ENCODE measurements around the gene KLF11. TPM values are rescaled to one million over a fixed set of nuclear protein-coding genes. Genes with fewer than 3 reads are reported as not detected.

The KLF11 gene
- total RNA-seq, 1 donor from 2014 or later = 21.1 TPM

DNA sequence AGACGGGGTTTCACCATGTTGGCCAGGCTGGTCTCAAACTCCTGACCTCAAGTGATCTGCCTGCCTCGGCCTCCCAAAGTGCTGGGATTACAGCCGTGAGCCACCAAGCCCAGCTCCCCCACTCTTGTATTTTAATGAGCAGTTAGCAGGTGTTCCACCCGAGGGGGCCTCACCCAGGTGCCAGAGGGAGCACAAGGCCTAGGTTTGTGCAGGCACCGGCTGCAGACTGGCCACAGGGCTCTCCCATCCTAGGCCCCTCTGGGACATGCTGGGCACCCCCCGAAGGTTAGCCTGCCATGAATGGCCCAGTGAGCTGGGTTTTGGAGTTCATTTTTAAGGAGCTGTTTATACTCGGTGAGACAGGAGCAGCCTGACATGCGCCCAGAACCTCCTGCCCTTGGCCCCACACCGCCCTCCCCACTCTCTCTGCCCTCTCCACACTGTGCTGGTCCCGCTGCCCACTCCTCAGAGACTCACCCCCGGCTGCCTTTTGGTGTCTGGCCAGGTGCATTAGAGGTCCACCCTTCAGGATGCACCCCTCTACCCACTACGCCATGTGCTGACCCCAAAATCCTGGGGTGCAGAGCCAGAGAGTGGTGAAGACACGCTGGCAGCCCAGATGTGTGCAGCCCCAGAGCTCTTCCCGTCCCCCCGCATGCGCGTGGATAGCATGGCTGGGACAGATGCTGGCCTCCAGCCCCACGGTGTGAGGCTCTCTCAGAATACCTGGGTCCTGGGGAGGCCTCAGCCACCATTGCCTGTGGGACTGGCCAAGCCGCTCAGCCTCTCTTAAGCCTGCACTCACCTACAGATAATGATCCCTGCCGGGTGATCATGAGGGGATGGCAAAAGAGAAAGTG is 11.2 kb upstream of the KLF11 start:
- DNase-seq = no peak
- no peaks in the 10 kb centered on the region for H3K9me3 Mint-ChIP-seq (ENCODE audit: unreplicated experiment)
- no peak overlapping the region for H3K27ac Mint-ChIP-seq (ENCODE audit: unreplicated experiment)
- H3K36me3 Mint-ChIP-seq (ENCODE audit: unreplicated experiment) = no peaks in the 10 kb centered on the region
- no peaks in the 10 kb centered on the region for H3K27me3 Mint-ChIP-seq (ENCODE audit: unreplicated experiment)
- H3K4me1 Mint-ChIP-seq (ENCODE audit: low read depth, unreplicated experiment) = peaks cover 4% of the 10 kb centered on the region
- TF ChIP-seq, protein P1, sequence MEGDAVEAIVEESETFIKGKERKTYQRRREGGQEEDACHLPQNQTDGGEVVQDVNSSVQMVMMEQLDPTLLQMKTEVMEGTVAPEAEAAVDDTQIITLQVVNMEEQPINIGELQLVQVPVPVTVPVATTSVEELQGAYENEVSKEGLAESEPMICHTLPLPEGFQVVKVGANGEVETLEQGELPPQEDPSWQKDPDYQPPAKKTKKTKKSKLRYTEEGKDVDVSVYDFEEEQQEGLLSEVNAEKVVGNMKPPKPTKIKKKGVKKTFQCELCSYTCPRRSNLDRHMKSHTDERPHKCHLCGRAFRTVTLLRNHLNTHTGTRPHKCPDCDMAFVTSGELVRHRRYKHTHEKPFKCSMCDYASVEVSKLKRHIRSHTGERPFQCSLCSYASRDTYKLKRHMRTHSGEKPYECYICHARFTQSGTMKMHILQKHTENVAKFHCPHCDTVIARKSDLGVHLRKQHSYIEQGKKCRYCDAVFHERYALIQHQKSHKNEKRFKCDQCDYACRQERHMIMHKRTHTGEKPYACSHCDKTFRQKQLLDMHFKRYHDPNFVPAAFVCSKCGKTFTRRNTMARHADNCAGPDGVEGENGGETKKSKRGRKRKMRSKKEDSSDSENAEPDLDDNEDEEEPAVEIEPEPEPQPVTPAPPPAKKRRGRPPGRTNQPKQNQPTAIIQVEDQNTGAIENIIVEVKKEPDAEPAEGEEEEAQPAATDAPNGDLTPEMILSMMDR (IDR thresholded peaks at IDR 0.05; ENCODE audit: partially characterized antibody, unreplicated experiment) = no peak
- H3K4me3 Mint-ChIP-seq (ENCODE audit: unreplicated experiment) = no peak overlapping the region

DNA sequence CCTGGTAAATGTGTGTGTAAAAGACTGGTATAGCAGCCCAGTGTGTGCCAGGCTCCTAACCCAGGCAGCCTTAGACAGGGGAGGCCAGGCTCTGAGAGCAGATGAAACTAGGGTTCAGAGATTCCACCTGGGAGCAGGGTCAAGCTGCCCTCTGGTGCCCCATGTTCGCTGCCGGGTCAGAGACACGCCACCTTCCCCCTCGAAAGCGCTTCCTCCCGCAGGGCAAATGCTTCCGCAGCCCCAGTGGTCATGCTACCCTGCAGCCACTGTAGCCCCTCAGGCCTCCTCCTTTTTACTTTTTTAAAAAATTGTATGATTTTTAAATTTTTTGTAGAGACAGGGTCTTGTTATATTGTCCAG is 10.6 kb upstream of the KLF11 start:
- Mint-ChIP-seq H3K4me3 (ENCODE audit: unreplicated experiment) (no peak overlapping the region), H3K27ac (ENCODE audit: unreplicated experiment) (no peak overlapping the region), H3K36me3 (ENCODE audit: unreplicated experiment) (no peaks in the 10 kb centered on the region), H3K4me1 (ENCODE audit: low read depth, unreplicated experiment) (peaks cover 4% of the 10 kb centered on the region), H3K9me3 (ENCODE audit: unreplicated experiment) (no peaks in the 10 kb centered on the region), H3K27me3 (ENCODE audit: unreplicated experiment) (no peaks in the 10 kb centered on the region)
- TF ChIP-seq, protein P1 (IDR thresholded peaks at IDR 0.05; ENCODE audit: partially characterized antibody, unreplicated experiment) = no peak
- DNase-seq = no peak

DNA sequence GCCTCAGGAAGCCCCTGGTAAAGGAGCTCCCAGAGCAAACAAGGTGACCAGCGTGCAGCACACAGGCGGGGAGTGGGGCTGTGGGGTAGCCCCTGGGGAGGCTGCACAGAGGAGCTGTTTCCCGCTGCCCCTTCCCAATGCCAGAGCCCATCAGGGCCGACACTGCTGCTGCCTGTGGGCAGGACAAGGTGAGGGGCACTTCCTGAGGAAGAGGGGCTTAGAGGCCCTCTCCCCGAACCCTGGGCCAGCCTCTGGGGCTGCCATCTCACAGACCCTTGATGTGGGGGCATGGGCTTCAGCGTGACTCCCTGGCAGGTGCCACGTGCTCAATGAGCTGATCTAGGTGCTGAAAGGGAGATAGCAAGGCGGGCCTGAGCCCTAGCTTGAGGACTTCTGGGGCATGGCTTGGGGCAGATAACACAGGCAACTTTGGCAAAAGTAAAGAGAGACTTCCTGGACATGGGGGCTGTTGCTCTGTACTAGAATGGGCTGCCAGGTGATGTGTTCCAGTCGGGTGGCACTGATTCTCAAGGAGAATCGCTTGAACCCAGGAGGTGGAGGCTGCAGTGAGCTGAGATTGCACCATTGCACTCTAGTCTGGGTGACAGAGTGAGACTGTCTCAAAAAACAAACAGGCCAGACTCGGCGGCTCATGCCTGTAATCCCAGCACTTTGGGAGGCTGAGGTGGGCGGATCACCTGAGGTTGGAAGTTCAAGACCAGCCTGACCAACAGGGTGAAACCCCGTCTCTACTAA is 9.9 kb upstream of the KLF11 start:
- Mint-ChIP-seq H3K27me3 (ENCODE audit: unreplicated experiment) (no peaks in the 10 kb centered on the region), H3K4me1 (ENCODE audit: low read depth, unreplicated experiment) (peaks cover 4% of the 10 kb centered on the region), H3K4me3 (ENCODE audit: unreplicated experiment) (no peak overlapping the region), H3K36me3 (ENCODE audit: unreplicated experiment) (no peaks in the 10 kb centered on the region), H3K27ac (ENCODE audit: unreplicated experiment) (no peak overlapping the region), H3K9me3 (ENCODE audit: unreplicated experiment) (no peaks in the 10 kb centered on the region)
- TF ChIP-seq, protein P1 (IDR thresholded peaks at IDR 0.05; ENCODE audit: partially characterized antibody, unreplicated experiment) = no peak
- no peak for DNase-seq

DNA sequence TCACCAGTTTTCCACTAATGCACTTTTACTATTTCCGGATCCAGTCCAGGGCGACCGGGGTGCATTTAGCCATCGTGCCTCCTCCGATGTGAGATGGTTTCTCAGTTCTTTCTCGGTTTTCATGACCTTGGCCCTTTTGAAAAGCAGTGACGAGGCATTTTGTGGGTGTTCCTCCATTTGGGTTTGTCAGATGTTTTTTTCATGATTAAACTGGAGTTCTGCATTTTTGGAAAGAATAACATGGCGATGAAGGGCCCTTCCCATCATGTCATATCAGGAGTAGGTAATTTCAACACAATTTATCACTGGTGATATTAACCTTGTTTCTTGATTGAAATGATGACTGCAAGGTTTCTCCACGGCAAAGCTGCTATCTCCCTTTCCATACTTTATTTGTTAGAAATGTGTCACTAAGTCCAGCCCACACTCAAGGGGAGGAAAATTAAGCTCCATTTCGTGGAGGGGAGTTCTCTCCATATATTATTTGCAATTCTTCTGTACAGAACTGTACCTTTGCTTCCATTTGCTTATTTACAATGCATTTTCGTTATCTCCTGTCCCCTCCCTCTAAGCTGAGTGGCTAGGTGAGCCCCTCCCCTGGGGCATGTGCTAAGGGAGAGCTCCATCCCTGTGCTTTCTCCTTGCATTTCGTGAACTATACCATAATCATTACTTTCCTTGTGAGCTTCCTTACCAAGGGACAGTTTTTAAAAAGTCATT is 8.9 kb upstream of the KLF11 start:
- H3K27ac Mint-ChIP-seq (ENCODE audit: unreplicated experiment) = no peak overlapping the region
- TF ChIP-seq, protein P1 (IDR thresholded peaks at IDR 0.05; ENCODE audit: partially characterized antibody, unreplicated experiment) = no peak
- peaks cover 4% of the 10 kb centered on the region for H3K4me1 Mint-ChIP-seq (ENCODE audit: low read depth, unreplicated experiment)

More for the DNA sequence above, 8.9 kb upstream of the KLF11 start:
- Mint-ChIP-seq H3K4me3 (ENCODE audit: unreplicated experiment) (no peak overlapping the region), H3K36me3 (ENCODE audit: unreplicated experiment) (no peaks in the 10 kb centered on the region), H3K9me3 (ENCODE audit: unreplicated experiment) (no peaks in the 10 kb centered on the region), H3K27me3 (ENCODE audit: unreplicated experiment) (no peaks in the 10 kb centered on the region)
- DNase-seq = no peak

All from glutamatergic neuron (in vitro differentiated cells).